GM12865 (cell line): ENCODE data around the gene CXCL6.

ENCODE experiments used
- DNase-seq: peaks from one replicate; pipeline ENCODE4 v3.0.0; 2010; ENCODE audit warnings: low read depth
- H3K4me3 ChIP-seq: 2 replicates; pipeline ENCODE4 v1.5.1; 2011; ENCODE audit warnings: mild to moderate bottlenecking, low read depth, low read length, control low read depth
- TF ChIP-seq, protein P1 (sequence below): IDR thresholded peaks from 2 replicates; pipeline ENCODE4 v1.5.1; 2011; ENCODE audit warnings: low read length, control low read depth, low read depth, inconsistent platforms; ENCODE audit not compliant: insufficient read depth; ENCODE audit errors: missing control alignments

Gene CXCL6

DNA sequence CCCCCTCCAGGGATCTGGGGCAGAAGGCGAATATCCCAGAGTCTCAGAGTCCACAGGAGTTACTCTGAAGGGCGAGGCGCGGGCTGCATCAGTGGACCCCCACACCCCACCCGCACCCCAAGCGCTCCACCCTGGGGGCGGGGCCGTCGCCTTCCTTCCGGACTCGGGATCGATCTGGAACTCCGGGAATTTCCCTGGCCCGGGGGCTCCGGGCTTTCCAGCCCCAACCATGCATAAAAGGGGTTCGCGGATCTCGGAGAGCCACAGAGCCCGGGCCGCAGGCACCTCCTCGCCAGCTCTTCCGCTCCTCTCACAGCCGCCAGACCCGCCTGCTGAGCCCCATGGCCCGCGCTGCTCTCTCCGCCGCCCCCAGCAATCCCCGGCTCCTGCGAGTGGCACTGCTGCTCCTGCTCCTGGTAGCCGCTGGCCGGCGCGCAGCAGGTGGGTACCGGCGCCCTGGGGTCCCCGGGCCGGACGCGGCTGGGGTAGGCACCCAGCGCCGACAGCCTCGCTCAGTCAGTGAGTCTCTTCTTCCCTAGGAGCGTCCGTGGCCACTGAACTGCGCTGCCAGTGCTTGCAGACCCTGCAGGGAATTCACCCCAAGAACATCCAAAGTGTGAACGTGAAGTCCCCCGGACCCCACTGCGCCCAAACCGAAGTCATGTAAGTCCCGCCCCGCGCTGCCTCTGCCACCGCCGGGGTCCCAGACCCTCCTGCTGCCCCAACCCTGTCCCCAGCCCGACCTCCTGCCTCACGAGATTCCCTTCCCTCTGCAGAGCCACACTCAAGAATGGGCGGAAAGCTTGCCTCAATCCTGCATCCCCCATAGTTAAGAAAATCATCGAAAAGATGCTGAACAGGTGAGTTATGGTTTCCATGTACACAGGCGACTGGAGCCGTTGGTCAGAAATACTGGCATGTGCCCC is 32.9 kb downstream of the CXCL6 start, which contains the start of gene CXCL1:
Gene CXCL1, plus strand, starts transcription at position 264 of the 926 bp plus-strand sequence. Its CDS starts 78 bp downstream, at position 342.
- no peak within 1 kb of the TSS for H3K4me3 ChIP-seq
- TF ChIP-seq, protein P1, sequence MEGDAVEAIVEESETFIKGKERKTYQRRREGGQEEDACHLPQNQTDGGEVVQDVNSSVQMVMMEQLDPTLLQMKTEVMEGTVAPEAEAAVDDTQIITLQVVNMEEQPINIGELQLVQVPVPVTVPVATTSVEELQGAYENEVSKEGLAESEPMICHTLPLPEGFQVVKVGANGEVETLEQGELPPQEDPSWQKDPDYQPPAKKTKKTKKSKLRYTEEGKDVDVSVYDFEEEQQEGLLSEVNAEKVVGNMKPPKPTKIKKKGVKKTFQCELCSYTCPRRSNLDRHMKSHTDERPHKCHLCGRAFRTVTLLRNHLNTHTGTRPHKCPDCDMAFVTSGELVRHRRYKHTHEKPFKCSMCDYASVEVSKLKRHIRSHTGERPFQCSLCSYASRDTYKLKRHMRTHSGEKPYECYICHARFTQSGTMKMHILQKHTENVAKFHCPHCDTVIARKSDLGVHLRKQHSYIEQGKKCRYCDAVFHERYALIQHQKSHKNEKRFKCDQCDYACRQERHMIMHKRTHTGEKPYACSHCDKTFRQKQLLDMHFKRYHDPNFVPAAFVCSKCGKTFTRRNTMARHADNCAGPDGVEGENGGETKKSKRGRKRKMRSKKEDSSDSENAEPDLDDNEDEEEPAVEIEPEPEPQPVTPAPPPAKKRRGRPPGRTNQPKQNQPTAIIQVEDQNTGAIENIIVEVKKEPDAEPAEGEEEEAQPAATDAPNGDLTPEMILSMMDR, result no peak
- DNase-seq, result no peak

- no peak overlapping the region for H3K4me3 ChIP-seq
- TF ChIP-seq, protein P1, result no peak
- DNase-seq, result no peak
These were observed 33.8 kb downstream of the CXCL6 start for GRCh38 chr4:73870260-73870659.

DNA sequence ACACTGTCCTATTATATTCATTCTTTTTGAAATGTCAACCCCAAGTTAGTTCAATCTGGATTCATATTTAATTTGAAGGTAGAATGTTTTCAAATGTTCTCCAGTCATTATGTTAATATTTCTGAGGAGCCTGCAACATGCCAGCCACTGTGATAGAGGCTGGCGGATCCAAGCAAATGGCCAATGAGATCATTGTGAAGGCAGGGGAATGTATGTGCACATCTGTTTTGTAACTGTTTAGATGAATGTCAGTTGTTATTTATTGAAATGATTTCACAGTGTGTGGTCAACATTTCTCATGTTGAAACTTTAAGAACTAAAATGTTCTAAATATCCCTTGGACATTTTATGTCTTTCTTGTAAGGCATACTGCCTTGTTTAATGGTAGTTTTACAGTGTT is 34.3 kb downstream of the CXCL6 start:
- DNase-seq, result no peak
- TF ChIP-seq, protein P1, result no peak
- no peak overlapping the region for H3K4me3 ChIP-seq

DNA sequence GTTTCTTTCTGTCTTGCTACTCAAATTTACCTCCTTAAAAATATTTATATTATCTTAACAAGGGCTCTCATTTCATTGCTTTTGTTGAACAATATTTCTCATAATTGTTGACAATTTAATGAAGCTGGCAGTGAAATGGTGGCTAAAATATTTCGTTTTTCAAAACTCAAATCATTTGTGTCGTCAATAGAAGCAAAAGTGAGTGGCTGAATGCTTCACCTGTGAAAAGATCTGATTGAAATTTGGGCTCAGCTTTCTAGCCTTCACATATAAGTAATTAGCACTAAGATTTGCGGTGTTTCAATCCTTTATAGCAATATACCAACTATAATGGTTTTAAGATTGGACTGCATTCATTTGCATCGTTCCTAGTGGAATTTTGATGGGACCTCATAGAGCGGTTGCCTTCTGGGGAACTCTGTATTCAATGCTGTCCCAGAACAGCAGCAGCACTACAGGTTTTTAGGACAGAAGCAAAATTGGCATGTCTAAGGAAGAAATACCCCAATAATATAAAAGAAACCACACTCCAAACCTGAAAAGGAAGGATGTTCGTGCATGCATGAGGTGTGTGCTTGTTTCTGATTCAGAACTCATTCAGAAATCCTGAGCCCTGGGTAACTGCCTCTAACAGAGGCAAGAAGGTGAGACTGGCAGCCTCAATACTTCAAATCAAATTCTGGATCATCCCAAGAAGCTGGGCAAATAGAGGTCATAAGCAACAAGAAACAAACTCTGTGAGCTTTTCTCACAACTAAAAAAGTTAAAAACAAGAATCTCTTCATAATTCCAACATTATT is 35.2 kb downstream of the CXCL6 start:
- no peak for DNase-seq
- no peak overlapping the region for H3K4me3 ChIP-seq
- TF ChIP-seq, protein P1, result no peak

DNA sequence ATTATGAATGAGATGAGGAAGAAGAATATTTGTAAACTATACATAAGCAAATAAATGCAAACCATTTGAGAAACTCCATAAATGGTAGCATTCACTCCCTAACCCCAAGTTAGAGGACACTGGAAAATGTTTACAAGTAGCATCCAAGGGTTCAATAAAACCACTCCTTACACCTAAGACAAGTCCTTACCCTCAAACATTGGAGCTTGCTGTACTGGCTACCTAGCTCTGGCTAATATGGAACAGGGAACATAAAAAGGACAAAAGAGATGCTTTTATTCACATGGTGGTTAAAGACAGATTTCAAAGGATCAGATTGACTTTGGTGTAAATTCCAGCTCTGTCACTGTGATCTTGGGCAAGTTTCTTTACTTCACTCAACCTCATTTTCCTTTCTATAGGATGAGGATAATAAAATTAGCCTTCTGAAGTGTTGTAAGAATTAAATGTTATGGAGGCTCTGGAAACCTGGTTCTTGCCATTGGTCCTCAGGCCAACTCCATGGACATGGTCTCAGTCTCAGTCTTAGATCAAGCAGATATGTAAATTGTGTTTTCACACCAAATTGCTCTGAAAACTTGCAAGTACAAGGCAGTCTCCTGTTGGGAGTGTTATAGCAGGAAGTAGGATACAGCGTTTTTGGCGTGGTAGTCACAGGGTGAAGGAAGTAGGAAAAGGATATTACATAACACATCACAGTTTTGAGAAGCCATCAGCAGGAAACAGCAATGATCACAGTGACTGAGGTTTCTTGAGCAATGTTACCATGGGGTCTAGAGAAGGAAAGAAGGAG is 36.0 kb downstream of the CXCL6 start:
- no peak overlapping the region for H3K4me3 ChIP-seq
- TF ChIP-seq, protein P1, result no peak
- DNase-seq, result no peak

- no peak for DNase-seq
- H3K4me3 ChIP-seq, result no peak overlapping the region
- TF ChIP-seq, protein P1, result no peak
These were observed 37.9 kb downstream of the CXCL6 start for GRCh38 chr4:73874386-73874785.
